Coronary artery (tissue), 2 donors: ENCODE results near the gene RAB44.

Experiments used
- DNase-seq: peaks from one replicate; pipeline ENCODE4 v3.0.0-alpha.2; 2017; ENCODE audit warnings: low spot score
- H3K27ac ChIP-seq, 2 donors: fragments of 200-600 bp; sonication (generic); one replicate each; pipeline ENCODE4 v1.5.1; 2016 to 2019
- H3K4me3 ChIP-seq: fragments of 200-600 bp; sonication (generic); 2 replicates; pipeline ENCODE4 v1.5.1; 2016; ENCODE audit warnings: mild to moderate bottlenecking, moderate library complexity
- CTCF ChIP-seq: fragments of 200-600 bp; sonication (generic); IDR thresholded peaks from one replicate; pipeline ENCODE4 v1.5.1; 2019; ENCODE audit warnings: antibody characterized with exemption

Gene RAB44

DNA sequence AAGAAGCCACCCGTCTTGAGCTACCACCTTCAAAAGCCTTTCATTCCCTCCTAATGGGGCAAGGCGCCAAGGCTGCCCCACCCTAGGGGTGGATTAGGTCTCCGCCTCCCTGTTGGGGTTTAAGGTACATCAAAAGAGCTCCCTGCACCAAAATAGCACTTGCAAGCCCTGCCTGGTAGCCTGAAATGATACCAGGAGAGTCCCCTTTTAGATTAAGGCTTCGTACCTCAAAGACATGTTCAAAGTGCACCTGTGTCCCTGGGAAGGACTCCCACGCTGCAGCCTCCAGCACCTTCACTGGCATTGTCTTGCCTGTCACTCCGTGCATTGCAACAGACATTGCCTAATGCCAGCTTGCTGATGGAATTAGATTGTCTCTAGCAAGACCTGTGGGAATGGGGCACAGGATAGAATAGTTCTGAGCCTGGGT is 34.8 kb upstream of the RAB44 start:
- TF ChIP-seq CTCF = no peak
- H3K4me3 ChIP-seq = no peak overlapping the region
- no peak overlapping the region for H3K27ac ChIP-seq
- no peak for DNase-seq

DNA sequence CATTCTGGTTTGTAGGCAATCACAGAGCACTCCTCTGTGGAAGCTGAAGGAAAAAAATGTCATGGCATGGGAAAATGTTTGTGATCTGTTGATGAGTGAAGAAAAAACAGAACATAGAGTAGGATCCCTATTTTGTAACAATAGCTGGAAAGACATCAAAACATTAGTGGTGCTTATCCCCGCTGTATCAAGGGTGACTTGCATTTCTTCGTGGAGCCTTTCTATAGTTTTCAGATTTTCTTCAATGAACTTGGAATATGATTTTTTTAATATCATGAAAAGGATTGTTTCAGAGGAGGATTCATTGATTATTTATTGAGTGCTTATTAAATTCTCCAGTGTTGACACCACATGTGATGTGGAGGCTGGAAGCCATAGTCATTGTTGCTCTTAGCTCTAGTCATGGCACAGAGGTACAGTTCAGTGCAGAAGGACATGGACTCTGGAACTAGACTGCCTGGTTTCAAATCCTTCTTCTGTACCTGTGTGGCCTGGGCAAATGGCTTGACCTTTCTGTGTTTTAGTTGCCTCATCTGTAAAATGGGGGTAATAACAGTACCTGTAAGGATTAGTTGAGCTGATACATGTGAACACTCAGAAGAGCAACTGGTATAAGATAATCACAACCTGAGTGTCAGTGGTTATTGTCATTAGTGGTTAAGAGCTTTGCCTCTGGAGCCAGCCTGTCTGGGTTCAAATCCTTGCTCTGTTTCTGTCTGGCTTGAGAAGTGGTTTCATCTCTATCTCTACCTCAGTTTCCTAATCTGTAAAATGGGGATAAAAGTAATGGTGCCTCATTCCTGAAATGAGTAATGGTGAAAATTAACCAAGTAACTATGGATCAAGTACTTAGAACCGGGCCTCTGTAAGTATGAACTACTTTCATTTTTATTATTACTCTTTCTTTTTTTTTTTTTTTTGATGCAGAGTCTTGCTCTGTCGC is 33.9 kb upstream of the RAB44 start:
- DNase-seq = no peak
- no peak overlapping the region for H3K27ac ChIP-seq
- H3K4me3 ChIP-seq = no peak overlapping the region
- TF ChIP-seq CTCF = no peak

GRCh38 chr6:36665180-36665579 is 32.4 kb upstream of the RAB44 start:
- Histone ChIP-seq H3K27ac (no peak overlapping the region), H3K4me3 (no peak overlapping the region)
- TF ChIP-seq CTCF = no peak
- DNase-seq = no peak

DNA sequence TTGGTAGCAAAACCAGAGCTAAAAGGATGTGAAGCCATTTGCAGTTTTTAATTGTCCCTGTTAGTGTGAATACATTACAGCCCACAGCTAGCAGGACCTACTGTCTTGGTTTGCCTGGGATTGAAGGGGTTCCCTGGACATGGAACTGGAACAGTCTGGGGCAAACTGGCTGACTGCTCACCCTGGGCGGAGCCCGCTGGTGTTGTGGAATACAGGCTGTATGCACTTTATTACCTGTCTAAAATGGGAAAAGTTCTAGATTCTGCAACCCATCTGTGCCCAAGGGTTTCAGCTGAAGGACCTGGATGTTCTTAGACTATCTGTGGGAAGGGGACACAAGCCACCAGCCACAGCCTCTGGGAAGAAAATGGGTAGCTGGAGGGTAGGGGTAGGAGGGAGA is 31.3 kb upstream of the RAB44 start:
- no peak for TF ChIP-seq CTCF
- no peak for DNase-seq
- Histone ChIP-seq H3K4me3 (no peak overlapping the region), H3K27ac (no peak overlapping the region)

GRCh38 chr6:36666826-36667591 is 30.6 kb upstream of the RAB44 start:
- no peak for TF ChIP-seq CTCF
- H3K27ac ChIP-seq = peak overlapping the region in 1 of 2 donors; percentile 74
- H3K4me3 ChIP-seq = no peak overlapping the region
- peak; percentile 88 for DNase-seq

- Histone ChIP-seq H3K27ac (no peak overlapping the region), H3K4me3 (no peak overlapping the region)
- no peak for TF ChIP-seq CTCF
- DNase-seq = no peak
Measured at GRCh38 chr6:36668591-36668990, 29.0 kb upstream of the RAB44 start.
